Stimulated activated CD8-positive, alpha-beta memory T cell treated with anti-CD3 and anti-CD28 coated beads, Interleukin-7, amount 100 ng/mL, for 1 hour (primary cell): ENCODE results near the gene STMN3.

Experiments
- DNase-seq, 2 donors: peaks; one replicate each; pipeline ENCODE4 v3.0.0-alpha.2; 2020; ENCODE audit warnings: low read depth in 2 of 2

Gene STMN3

GRCh38 chr20:63590218-63591146 lies 62.7 kb downstream of the STMN3 start:
- DNase-seq: no peak
